Measurements from ENCODE around the gene PPP2R3B. TPM values are rescaled to one million over a fixed set of nuclear protein-coding genes. Genes with fewer than 3 reads are reported as not detected.

PPP2R3B gene
- total and polyA plus RNA-seq, 2 of the 13 experiments (the other 11 are each of a cell fraction or from before 2014, with no cell fraction given) = 17.0 to 21.4 TPM

GRCh38 chrX:405149-405548 lies 18.4 kb upstream of the PPP2R3B start (continued):
- TF ChIP-seq AFF4 (CRISPR knock-in tag; IDR thresholded peaks at IDR 0.05) (no peak), CEBPZ (IDR thresholded peaks at IDR 0.05; ENCODE audit: low read length) (no peak), ADNP (CRISPR knock-in tag; IDR thresholded peaks at IDR 0.05) (no peak)
- TF ChIP-seq, protein P1, sequence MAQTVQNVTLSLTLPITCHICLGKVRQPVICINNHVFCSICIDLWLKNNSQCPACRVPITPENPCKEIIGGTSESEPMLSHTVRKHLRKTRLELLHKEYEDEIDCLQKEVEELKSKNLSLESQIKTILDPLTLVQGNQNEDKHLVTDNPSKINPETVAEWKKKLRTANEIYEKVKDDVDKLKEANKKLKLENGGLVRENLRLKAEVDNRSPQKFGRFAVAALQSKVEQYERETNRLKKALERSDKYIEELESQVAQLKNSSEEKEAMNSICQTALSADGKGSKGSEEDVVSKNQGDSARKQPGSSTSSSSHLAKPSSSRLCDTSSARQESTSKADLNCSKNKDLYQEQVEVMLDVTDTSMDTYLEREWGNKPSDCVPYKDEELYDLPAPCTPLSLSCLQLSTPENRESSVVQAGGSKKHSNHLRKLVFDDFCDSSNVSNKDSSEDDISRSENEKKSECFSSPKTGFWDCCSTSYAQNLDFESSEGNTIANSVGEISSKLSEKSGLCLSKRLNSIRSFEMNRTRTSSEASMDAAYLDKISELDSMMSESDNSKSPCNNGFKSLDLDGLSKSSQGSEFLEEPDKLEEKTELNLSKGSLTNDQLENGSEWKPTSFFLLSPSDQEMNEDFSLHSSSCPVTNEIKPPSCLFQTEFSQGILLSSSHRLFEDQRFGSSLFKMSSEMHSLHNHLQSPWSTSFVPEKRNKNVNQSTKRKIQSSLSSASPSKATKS (CRISPR knock-in tag; IDR thresholded peaks at IDR 0.05) = no peak

Measured in HepG2 (cell line).